ENCODE measurements around the gene UBE3A.

- TF ChIP-seq POLR2A (IDR thresholded peaks at IDR 0.05) (no peak), CTCF (IDR thresholded peaks at IDR 0.05 in 8 of 11, conservative IDR thresholded peaks at IDR 0.05 in 3 of 11) (no peak), POLR2AphosphoS5 (IDR thresholded peaks at IDR 0.05) (no peak)
Measured at GRCh38 chr15:25375557-25375956, 63.3 kb downstream of the UBE3A start.
